Endodermal cell (in vitro differentiated cells): Measurements from ENCODE around the gene F11R. TPM values are rescaled to one million over a fixed set of nuclear protein-coding genes. Genes with fewer than 3 reads are reported as not detected.
"Not testable (repeated sequence)": the region's sequence is repeated elsewhere in the genome, so short reads cannot be mapped to it uniquely, and the experiment has no call there.

ENCODE experiments used
- DNase-seq: peaks from one replicate; pipeline ENCODE4 v3.0.0-alpha.2; 2017
- H3K27ac ChIP-seq: 2 replicates; pipeline ENCODE4 v1.5.1; 2013; ENCODE audit warnings: mild to moderate bottlenecking, low read depth, low read length, moderate library complexity
- H3K27me3 ChIP-seq: 2 replicates; pipeline ENCODE4 v1.6.1; 2013; ENCODE audit warnings: mild to moderate bottlenecking, low read length, moderate library complexity; ENCODE audit not compliant: insufficient read depth, control insufficient read depth, poor library complexity, severe bottlenecking
- H3K36me3 ChIP-seq: 2 replicates; pipeline ENCODE4 v1.7.0; 2013; ENCODE audit warnings: mild to moderate bottlenecking, low read length, moderate library complexity; ENCODE audit not compliant: control insufficient read depth, insufficient read depth
- H3K4me1 ChIP-seq: one replicate; pipeline ENCODE4 v1.7.0; 2013; ENCODE audit warnings: low read length; ENCODE audit not compliant: control insufficient read depth, insufficient read depth
- H3K4me3 ChIP-seq: 2 replicates; pipeline ENCODE4 v1.5.1; 2013; ENCODE audit warnings: mild to moderate bottlenecking, low read length, moderate library complexity
- H3K9ac ChIP-seq: 2 replicates; pipeline ENCODE4 v1.6.1; 2013; ENCODE audit warnings: mild to moderate bottlenecking, low read length, moderate library complexity; ENCODE audit not compliant: poor library complexity, severe bottlenecking; ENCODE audit errors: extremely low read depth
- H3K9me3 ChIP-seq: 2 replicates; pipeline ENCODE4 v1.6.1; 2013; ENCODE audit warnings: mild to moderate bottlenecking, low read length, moderate library complexity; ENCODE audit not compliant: control insufficient read depth
- H3K27ac Mint-ChIP-seq: 2 replicates; pipeline ENCODE4 v1.8.0; 2020; ENCODE audit warnings: mixed read lengths
- H3K27me3 Mint-ChIP-seq: 2 replicates; pipeline ENCODE4 v1.8.0; 2021; ENCODE audit warnings: mild to moderate bottlenecking, mixed read lengths; ENCODE audit not compliant: insufficient read depth
- H3K36me3 Mint-ChIP-seq: 2 replicates; pipeline ENCODE4 v1.8.0; 2020; ENCODE audit warnings: low read depth, mixed read lengths
- H3K4me1 Mint-ChIP-seq: 2 replicates; pipeline ENCODE4 v1.8.0; 2020; ENCODE audit warnings: mixed read lengths
- H3K4me3 Mint-ChIP-seq: 2 replicates; pipeline ENCODE4 v1.8.0; 2020; ENCODE audit warnings: mild to moderate bottlenecking, moderate library complexity, mixed read lengths
- H3K9me3 Mint-ChIP-seq: 2 replicates; pipeline ENCODE4 v1.8.0; 2020; ENCODE audit warnings: mild to moderate bottlenecking, mixed read lengths
- CTCF ChIP-seq: fragments of 200-600 bp; sonication (generic); conservative IDR thresholded peaks from 2 replicates; pipeline ENCODE4 v1.5.0; 2021; ENCODE audit warnings: antibody characterized with exemption, mild to moderate bottlenecking
- WGBS, 2 experiments: methylation state at CpG; one replicate each; pipeline versions ENCODE4 v1.1.5 to v1.1.7; 2013; ENCODE audit warnings: missing lambda C conversion rate in 2 of 2, mixed read lengths in 1 of 2; ENCODE audit not compliant: insufficient coverage in 1 of 2, insufficient read length in 1 of 2; 5-methylcytosine and 5-hydroxymethylcytosine counted together
- total RNA-seq, 2 donors: library from RNA; stranded (reverse); fragmentation: NEBNext Ultra II Directional in 1 of 2; extraction: Animal tissue kit (Norgen Biotek cat#: 25700) in 1 of 2; gene quantifications; 2 replicates in 1 of 2; 3 replicates in 1 of 2; pipeline ENCODE4 v1.2.1, GENCODE V29; 2021

Gene F11R
- total RNA-seq, 2 donors from 2014 or later: 190 to 226 TPM

DNA sequence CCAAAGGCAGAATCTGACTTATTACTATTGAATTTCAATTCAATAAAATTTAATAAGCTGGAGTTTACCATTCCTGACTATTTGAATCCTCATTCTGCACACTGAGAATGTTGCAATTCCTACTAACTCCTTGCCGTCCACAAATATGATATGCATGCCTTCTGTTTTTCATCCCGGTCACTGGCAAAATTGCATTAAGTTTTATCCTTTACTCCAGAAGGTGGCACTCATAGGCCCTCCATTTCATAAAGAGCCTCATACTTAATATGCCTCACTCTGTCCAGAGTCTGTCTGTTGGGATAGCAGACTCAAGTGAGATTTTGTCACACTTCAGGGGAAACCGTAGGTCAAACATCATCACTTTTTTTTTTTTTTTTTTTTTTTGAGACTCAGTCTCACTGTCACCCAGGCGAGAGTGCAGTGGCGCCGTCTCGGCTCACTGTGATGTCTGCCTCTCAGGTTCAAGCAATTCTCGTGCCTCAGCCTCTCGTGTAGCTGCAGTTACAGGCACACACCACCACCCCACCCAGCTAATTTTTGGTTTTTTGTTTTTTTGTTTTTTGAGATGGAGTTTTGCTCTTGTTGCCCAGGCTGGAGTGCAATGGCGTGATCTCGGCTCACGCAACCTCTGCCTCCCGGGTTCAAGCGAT is 27.3 kb downstream of the F11R start:
- DNase-seq: no peak
- 84 to 95% methylated on average over 3 to 14 of the region's 14 CpGs for WGBS, 2 experiments
- peaks cover 15% of the 10 kb centered on the region for H3K4me1 Mint-ChIP-seq
- no peaks in the 10 kb centered on the region for H3K9me3 Mint-ChIP-seq
- H3K36me3 ChIP-seq: peaks cover 44% of the 10 kb centered on the region
- H3K27ac Mint-ChIP-seq: no peak overlapping the region
- H3K27me3 ChIP-seq: no peaks in the 10 kb centered on the region
- H3K4me1 ChIP-seq: no peaks in the 10 kb centered on the region
- H3K27ac ChIP-seq: no peak overlapping the region
- H3K9me3 ChIP-seq: no peaks in the 10 kb centered on the region
- no peak overlapping the region for H3K9ac ChIP-seq
- H3K4me3 ChIP-seq: no peak overlapping the region
- no peak overlapping the region for H3K4me3 Mint-ChIP-seq
- TF ChIP-seq CTCF: no peak
- no peaks in the 10 kb centered on the region for H3K27me3 Mint-ChIP-seq
- H3K36me3 Mint-ChIP-seq: peaks cover 50% of the 10 kb centered on the region

- H3K27me3 Mint-ChIP-seq, H3K27ac Mint-ChIP-seq, H3K9ac ChIP-seq, H3K27me3 ChIP-seq, H3K4me3 ChIP-seq, H3K4me3 Mint-ChIP-seq, H3K27ac ChIP-seq, DNase-seq, H3K9me3 Mint-ChIP-seq, H3K4me1 ChIP-seq, H3K9me3 ChIP-seq: not testable (repeated sequence)
- Mint-ChIP-seq H3K4me1 (peaks cover 14% of the 10 kb centered on the region), H3K36me3 (peaks cover 33% of the 10 kb centered on the region)
- 96 to 100% methylated on average over 3 to 4 of the region's 4 CpGs for WGBS, 2 experiments
- peaks cover 30% of the 10 kb centered on the region for H3K36me3 ChIP-seq
These were observed 28.9 kb downstream of the F11R start for GRCh38 chr1:160992036-160992435.

- Histone ChIP-seq H3K9ac (no peak overlapping the region), H3K27me3 (no peaks in the 10 kb centered on the region), H3K36me3 (peaks cover 3% of the 10 kb centered on the region), H3K4me1 (no peaks in the 10 kb centered on the region), H3K27ac (no peak overlapping the region), H3K9me3 (no peaks in the 10 kb centered on the region), H3K4me3 (no peak overlapping the region)
- peak; percentile 64 for DNase-seq
- Mint-ChIP-seq H3K36me3 (peaks cover 18% of the 10 kb centered on the region), H3K27me3 (no peaks in the 10 kb centered on the region), H3K27ac (peak overlapping the region; percentile 75), H3K4me3 (no peak overlapping the region), H3K4me1 (peaks cover 21% of the 10 kb centered on the region), H3K9me3 (peaks cover 5% of the 10 kb centered on the region)
- no peak for TF ChIP-seq CTCF
- WGBS, 2 experiments: 68 to 70% methylated on average over 8 of the region's 8 CpGs
These were observed 33.4 kb downstream of the F11R start for GRCh38 chr1:160987359-160988050.
